Hematopoietic multipotent progenitor cell treated with erythropoietin and hydrocortisone succinate and interleukin-3 and kit ligand, for 6 days (in vitro differentiated cells): ENCODE results near the gene CUL3.
A peak's percentile ranks its signal among the peaks of the same experiment; 100 is the strongest.

Experiments
- DNase-seq: peaks from one replicate; pipeline ENCODE4 v3.0.0-alpha.2; 2015

CUL3 gene

GRCh38 chr2:224579411-224579810, 5.8 kb downstream of the CUL3 start:
- DNase-seq: peak; percentile 41

GRCh38 chr2:224577541-224577940, 7.6 kb downstream of the CUL3 start:
- DNase-seq: no peak

DNA sequence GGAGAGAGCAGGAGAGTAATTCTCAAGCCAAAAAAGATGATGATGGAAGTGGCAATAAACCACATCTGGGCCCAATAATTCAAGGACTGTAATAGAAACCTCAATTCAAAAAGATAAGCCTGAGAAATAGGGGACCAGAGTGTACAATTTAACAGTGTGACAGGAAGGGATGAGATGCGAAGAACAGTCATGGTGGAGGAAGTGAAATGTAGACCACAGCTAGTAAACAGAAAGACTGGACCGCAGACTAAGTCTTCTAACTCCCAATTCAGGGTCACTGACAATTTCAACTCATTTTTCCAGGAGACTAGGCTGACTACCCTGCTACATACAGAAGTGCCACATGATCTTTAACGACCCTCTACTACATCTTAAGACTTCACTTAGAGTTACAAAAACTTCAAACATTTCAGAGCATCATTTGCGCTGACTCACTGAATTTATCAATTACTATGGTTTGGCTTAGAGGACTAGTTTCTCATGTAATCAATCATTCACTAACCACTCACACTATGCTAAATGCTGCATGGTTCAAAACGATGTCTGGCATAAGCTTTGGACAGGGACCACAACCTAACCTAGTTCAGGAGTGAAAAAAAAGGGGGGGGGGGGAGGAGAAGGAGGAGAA, 9.0 kb downstream of the CUL3 start:
- DNase-seq: peak; percentile 53

DNA sequence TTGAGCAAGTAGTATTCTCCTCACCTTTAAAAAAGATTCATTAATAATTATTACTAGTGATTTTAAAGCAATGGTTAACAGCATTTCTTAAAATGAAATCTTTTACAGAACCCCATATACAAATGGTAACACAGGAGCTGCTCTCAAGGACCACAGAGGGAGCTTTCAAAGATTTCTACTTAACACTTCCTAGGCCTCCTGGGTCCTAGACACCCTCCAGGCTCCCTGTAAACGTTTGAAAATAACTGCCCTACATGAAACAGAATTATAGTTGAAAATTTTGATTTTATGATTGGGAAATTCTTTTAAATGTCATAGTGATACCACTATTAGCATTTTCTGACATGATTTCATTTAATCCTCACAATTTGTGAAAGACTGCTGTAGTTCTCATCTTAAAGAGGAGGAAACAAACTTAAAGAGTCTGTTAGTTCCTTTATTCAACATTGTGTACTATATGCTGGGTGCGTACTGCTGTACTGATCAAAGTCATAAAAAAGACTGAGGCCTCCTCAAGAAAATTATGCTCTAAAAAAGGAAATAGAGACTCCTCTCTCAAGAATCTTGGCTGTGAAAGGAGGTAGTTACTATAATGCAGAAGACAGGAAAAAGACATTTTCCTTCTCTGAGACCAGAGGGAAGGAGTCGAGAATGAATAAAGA, 10.6 kb downstream of the CUL3 start:
- DNase-seq: no peak

DNA sequence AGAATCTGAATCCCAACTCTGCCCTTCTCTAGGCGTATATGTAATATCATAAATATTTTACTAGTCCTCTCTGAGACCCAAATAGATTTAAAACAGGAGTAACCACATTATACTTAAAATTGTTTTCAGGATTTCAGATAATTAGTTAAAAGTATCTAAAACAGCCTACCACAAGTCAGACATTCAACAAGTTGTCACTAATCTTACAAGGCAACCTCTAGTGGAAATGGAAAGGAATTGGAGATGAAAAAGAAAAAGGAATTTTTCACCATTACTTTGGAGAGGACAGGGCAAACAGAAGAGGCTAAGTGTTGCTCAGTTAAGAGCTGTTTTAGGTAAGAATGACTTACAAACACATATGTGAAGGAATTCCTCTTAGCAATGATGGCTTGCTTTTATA, 11.4 kb downstream of the CUL3 start:
- DNase-seq: no peak

DNA sequence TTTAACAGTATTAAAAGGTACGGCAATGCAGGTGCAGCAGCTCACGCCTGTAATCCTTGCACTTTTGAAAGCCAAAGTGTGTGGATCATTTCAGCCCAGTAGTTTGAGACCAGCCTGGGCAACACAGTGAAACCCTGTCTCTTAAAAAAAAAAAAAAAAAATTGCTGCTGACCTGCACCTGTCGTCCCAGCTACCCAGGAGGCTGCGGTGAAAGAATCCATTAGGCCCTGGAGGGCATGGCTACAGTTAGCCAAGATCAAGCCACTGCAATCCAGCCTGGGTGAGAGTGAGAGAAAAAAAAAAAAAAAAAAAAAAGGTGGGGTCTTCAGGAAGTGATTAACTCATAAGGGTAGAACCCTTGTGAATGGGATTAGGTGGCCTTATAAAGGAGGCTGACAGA, 12.8 kb downstream of the CUL3 start:
- DNase-seq: no peak

GRCh38 chr2:224570328-224570993, 14.7 kb downstream of the CUL3 start:
- no peak for DNase-seq

- no peak for DNase-seq
Observed at GRCh38 chr2:224569654-224570053, 15.5 kb downstream of the CUL3 start.

DNA sequence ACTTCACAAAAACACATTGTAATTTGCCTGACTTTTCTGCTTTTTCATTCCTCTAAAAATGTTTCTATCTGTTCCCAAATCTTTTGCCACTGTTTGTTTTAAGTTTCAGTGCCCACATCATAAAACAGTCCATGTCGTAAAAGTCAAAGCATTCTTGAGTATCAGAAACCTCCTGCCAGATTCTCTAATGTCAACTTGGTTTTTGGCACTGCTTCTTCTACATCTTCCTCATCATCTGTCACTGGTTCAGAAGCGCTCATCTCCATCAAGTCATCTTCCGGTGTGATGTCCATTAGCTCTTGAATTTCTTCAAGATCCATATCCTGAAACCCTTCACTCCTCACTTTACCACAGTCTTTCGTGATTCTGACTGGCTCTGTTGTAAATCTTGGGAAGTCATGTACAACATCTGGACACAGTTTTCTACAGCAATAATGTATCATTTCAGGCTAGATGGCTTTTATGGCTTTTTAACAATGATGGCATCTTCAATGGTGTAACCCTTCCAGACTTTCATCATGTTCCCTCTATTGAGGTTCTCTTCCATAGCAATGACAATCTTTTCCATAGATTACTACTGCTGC, 19.6 kb downstream of the CUL3 start:
- no peak for DNase-seq

- DNase-seq: no peak
Observed at GRCh38 chr2:224563537-224563936, 21.6 kb downstream of the CUL3 start.

GRCh38 chr2:224562831-224563230, 22.3 kb downstream of the CUL3 start:
- no peak for DNase-seq

GRCh38 chr2:224561234-224562005, 23.7 kb downstream of the CUL3 start:
- no peak for DNase-seq

GRCh38 chr2:224560549-224560948, 24.6 kb downstream of the CUL3 start:
- no peak for DNase-seq

DNA sequence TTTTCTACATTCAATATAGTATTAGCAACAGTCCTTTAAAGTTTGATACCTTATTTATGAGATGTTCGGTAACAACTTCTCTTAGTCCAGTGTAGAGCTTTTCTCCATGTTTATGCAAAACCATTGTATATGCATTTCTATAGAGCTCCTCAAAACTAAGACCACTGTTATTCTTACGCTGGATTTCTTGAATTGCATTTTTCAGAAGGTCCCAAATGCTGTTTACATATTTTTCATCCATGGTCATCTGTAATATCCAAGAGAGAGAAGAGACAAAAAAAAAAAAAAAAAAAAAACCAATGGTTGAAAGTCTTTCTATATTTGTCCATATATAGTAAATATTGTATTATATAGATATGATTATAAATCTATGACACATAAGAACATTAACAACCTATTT, 27.6 kb downstream of the CUL3 start:
- DNase-seq: no peak

DNA sequence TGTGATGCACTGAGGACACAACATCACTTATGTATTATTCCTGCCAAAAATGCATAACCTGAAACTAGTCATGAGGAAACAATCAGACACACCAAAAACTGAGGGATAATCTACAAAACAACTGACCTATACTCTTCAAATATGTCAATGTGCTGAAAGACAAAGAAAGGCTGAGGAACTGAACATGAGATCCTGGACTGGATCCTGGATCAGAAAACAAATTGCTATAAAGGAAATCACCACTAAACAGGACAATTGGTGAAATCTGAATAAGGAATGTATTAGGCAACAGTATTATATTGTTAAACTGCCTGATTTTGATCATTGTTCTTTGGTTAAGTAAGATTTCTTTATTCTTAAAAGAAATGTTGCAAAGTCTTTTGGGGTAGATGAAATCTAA, 28.8 kb downstream of the CUL3 start:
- no peak for DNase-seq

- DNase-seq: no peak
Observed at GRCh38 chr2:224555823-224556366, 29.3 kb downstream of the CUL3 start.

DNA sequence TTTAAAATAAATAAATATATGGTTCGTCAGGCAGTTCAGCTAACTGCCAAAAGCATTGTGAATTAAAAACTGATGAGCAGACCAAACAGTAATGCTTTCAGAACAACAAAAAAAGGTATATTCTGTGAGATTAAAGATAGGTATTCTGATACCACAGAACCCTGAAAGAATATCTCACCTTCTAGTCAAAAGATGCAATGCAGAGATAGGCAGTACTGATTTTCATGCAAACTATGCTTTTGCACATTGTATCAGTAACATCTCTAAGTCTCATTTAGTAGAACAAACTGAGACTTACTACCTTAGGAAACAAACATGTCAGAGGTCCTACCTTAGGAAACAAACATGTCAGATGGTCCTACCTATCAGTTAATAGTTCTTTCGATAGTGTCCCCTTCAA, 32.4 kb downstream of the CUL3 start:
- no peak for DNase-seq

DNA sequence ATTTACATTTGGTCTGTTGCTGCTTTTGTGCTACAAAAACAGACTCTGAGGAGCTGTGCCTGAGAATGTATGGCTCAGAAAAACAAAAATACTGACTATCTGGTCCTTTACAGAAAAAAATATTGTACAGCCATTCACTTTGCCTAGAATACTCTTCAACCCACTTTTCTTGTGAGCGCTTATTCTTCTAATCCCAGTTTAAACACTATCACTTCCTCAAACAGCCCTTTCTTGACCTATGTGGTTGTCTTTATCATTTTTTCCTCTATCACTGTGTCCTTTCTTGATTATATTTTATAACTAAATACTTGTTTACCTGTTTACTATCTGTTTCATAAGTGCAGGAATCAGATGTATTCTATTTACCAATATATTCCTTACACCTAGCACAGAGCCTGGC, 33.5 kb downstream of the CUL3 start:
- no peak for DNase-seq

DNA sequence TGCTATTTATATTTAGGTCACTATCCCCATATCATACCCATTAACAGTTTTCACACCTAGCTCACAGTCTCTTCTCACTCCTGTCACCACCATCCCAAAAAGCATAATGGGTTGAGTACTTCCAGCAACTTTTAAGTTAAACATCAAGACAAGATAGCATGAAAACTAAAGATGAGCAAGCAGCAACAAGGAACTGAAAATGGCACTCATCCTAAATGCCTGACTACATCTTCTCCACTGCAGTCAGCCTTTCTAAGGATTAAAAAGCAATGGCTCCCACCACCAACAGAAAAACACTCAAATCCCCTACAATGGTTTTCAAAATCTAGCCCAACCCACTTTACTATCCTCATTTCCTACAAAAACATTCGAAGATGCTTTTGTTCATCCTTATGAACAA, 38.2 kb downstream of the CUL3 start:
- no peak for DNase-seq

DNA sequence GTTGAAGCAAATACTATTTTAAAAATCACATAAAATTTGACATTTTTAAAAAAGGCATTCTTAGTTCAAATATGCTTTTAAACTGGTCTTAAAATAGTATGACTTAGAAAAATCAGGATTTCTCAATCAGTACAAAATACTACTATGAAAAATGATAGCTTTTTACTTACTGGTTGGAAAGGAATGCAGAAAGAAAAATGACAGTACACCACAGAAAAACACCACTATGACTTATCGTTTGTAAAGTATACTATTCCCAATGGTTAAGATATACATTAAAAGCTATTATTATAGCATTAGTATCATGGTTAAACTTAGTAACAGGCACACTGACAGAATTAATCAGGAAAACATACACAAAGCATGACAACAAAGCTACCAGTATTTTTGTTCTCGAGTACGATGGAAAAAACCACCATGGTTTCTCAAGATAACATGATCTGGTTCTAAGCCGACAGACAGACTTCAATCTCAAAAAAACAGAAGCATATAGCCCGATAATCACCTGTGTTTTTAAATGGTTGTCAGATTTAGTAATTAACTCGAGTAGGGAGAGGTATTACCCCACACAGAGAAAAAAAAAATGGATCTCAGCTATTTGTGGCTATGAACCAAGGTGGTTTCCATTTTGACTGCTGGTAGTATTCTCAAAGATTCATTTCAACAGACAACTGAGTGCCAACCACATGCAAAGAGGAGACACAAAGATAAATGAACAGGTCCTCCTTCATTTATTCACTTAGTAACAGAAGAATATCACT, 39.1 kb downstream of the CUL3 start:
- DNase-seq: peak; percentile 72

- no peak for DNase-seq
Observed at GRCh38 chr2:224543939-224544338, 41.2 kb downstream of the CUL3 start.

GRCh38 chr2:224538561-224539138, 46.5 kb downstream of the CUL3 start:
- no peak for DNase-seq
